ENCODE results near the gene IYD. TPM values are rescaled to one million over a fixed set of nuclear protein-coding genes. Genes with fewer than 3 reads are reported as not detected.

The IYD gene
- total RNA-seq, 4 donors from 2014 or later, result under 0.01 to 1.4 TPM; not detected in 2

- TF ChIP-seq CTCF (IDR thresholded peaks at IDR 0.05; ENCODE audit: low read depth), result no peak
These were observed 66.5 kb downstream of the IYD start for GRCh38 chr6:150435360-150435759.

GRCh38 chr6:150435832-150436231 is 67.0 kb downstream of the IYD start:
- no peak for TF ChIP-seq CTCF (IDR thresholded peaks at IDR 0.05; ENCODE audit: low read depth)

- TF ChIP-seq CTCF (IDR thresholded peaks at IDR 0.05; ENCODE audit: low read depth), result no peak
These were observed 70.6 kb downstream of the IYD start for GRCh38 chr6:150439373-150439772.

- no peak for TF ChIP-seq CTCF (IDR thresholded peaks at IDR 0.05; ENCODE audit: low read depth)
These were observed 74.8 kb downstream of the IYD start for GRCh38 chr6:150443621-150444020.

- TF ChIP-seq CTCF (IDR thresholded peaks at IDR 0.05; ENCODE audit: low read depth), result no peak
These were observed 75.5 kb downstream of the IYD start for GRCh38 chr6:150444308-150444707.

GRCh38 chr6:150445486-150445885 is 76.7 kb downstream of the IYD start:
- TF ChIP-seq CTCF (IDR thresholded peaks at IDR 0.05; ENCODE audit: low read depth), result no peak

- no peak for TF ChIP-seq CTCF (IDR thresholded peaks at IDR 0.05; ENCODE audit: low read depth)
These were observed 79.4 kb downstream of the IYD start for GRCh38 chr6:150448221-150448620.

Data from subcutaneous adipose tissue (tissue), 4 donors.